HepG2 (cell line): ENCODE results near the gene GOLPH3. TPM values are rescaled to one million over a fixed set of nuclear protein-coding genes. Genes with fewer than 3 reads are reported as not detected.
"Not testable (repeated sequence)": the region's sequence is repeated elsewhere in the genome, so short reads cannot be mapped to it uniquely, and the experiment has no call there.

Experiments used
- ATAC-seq: fragments of 200-7000 bp; cut with Tn5 transposase; 3 replicates; pipeline ENCODE4 v1.9.1; 2020; ENCODE audit warnings: mild to moderate bottlenecking, moderate library complexity
- BruUV-seq: library from RNA; stranded (reverse); fragments of 400-500 nt; replicated peaks from 2 replicates; lab custom pipeline; 2021; lab: Mats Ljungman, UMichigan
- CTCF ChIA-PET: fragments of 300-600 bp; formaldehyde crosslinking; extraction: SDS; loops from one replicate; lab custom pipeline; 2021; ENCODE audit warnings: low total read pairs, inconsistent platforms, low intra/inter-chr PET ratio; lab: Yijun Ruan, JAX
- POLR2A ChIA-PET: fragments of 350-600 bp; sonication (Branson Sonifier 250); formaldehyde crosslinking; loops from one replicate; lab custom pipeline; 2020; ENCODE audit warnings: antibody characterized with exemption, inconsistent platforms; lab: Yijun Ruan, JAX
- DNase-seq: peaks from one replicate; pipeline ENCODE4 v3.0.0-alpha.2; 2015; ENCODE audit warnings: low spot score
- FAIRE-seq: peaks from 3 replicates; lab custom pipeline; 2011; peaks lifted over from hg19 to GRCh38; lab: Jason Lieb, UNC
- H2AFZ ChIP-seq: one replicate; pipeline ENCODE4 v1.6.1; 2011; ENCODE audit warnings: low read length, inconsistent platforms
- H3K27ac ChIP-seq: fragments of 300-600 bp; 3 replicates; pipeline ENCODE4 v1.8.0; 2011; ENCODE audit warnings: mixed run types, mild to moderate bottlenecking, mixed read lengths, low read length, inconsistent platforms; ENCODE audit not compliant: insufficient read depth; ENCODE audit errors: extremely low read length
- H3K27me3 ChIP-seq, 2 experiments: fragments of 200-600 bp in 1 of 2; 2 replicates in 1 of 2; 3 replicates in 1 of 2; pipeline versions ENCODE4 v1.6.0 to v1.8.0; 2011; ENCODE audit warnings: low read length in 2 of 2, mild to moderate bottlenecking in 2 of 2, moderate library complexity in 2 of 2, inconsistent platforms in 1 of 2; ENCODE audit not compliant: insufficient read depth in 2 of 2, control insufficient read depth in 1 of 2
- H3K36me3 ChIP-seq, 2 experiments: fragments of 200-600 bp in 1 of 2; replicated peaks in 1 of 2; 2 replicates in 1 of 2; 3 replicates in 1 of 2; pipeline versions ENCODE4 v1.5.1 to v1.8.0; 2011; ENCODE audit warnings: low read length in 2 of 2, inconsistent platforms in 1 of 2; ENCODE audit not compliant: insufficient read depth in 2 of 2, control insufficient read depth in 1 of 2
- H3K4me1 ChIP-seq: 2 replicates; pipeline ENCODE4 v1.5.1; 2012; ENCODE audit warnings: low read length, inconsistent platforms; ENCODE audit not compliant: insufficient read depth
- H3K4me2 ChIP-seq: 2 replicates; pipeline ENCODE4 v1.6.0; 2011; ENCODE audit warnings: low read depth, low read length, inconsistent platforms
- H3K4me3 ChIP-seq, 3 experiments: fragments of 200-600 bp in 1 of 3; sonication (generic), shearing (Covaris generic) in 1 of 3; replicated peaks in 1 of 3; 2 replicates each; pipeline ENCODE4 v1.5.1; 2011 to 2016; ENCODE audit warnings: low read length in 3 of 3, inconsistent platforms in 2 of 3, low read depth in 2 of 3, mild to moderate bottlenecking in 2 of 3, control low read depth in 1 of 3, mixed read lengths in 1 of 3; ENCODE audit not compliant: insufficient read depth in 1 of 3
- H3K79me2 ChIP-seq: one replicate; pipeline ENCODE4 v1.6.1; 2011; ENCODE audit warnings: low read length, inconsistent platforms; ENCODE audit not compliant: insufficient read depth
- H3K9ac ChIP-seq: 2 replicates; pipeline ENCODE4 v1.6.0; 2011; ENCODE audit warnings: mild to moderate bottlenecking, low read depth, low read length, inconsistent platforms; ENCODE audit not compliant: insufficient read depth
- H3K9me3 ChIP-seq: 2 replicates; pipeline ENCODE4 v1.5.1; 2012; ENCODE audit warnings: mild to moderate bottlenecking, low read length
- H4K20me1 ChIP-seq: 2 replicates; pipeline ENCODE4 v1.6.0; 2011; ENCODE audit warnings: inconsistent platforms, mild to moderate bottlenecking, low read length, moderate library complexity; ENCODE audit not compliant: insufficient read depth
- CEBPB ChIP-seq: IDR thresholded peaks from 2 replicates; pipeline ENCODE4 v1.6.1; 2011; ENCODE audit warnings: low read depth, low read length, improper control_type of control experiment, borderline replicate concordance
- CEBPG ChIP-seq: IDR thresholded peaks from 2 replicates; pipeline ENCODE4 v1.6.1; 2016
- FOXA1 ChIP-seq, 2 experiments: fragments of 450-650 bp in 1 of 2; sonication (generic) in 1 of 2; formaldehyde crosslinking in 1 of 2; IDR thresholded peaks; 2 replicates each; pipeline versions ENCODE4 v1.4.0 to v1.6.1; 2016 to 2020; ENCODE audit warnings: missing genetic modification reagents in 1 of 2
- GATAD2A ChIP-seq: IDR thresholded peaks from 2 replicates; pipeline ENCODE4 v1.6.1; 2016
- HNF4A ChIP-seq: sonication (generic); formaldehyde crosslinking; IDR thresholded peaks from 2 replicates; pipeline ENCODE4 v1.4.0; 2020; ENCODE audit warnings: missing genetic modification reagents
- HOXA3 ChIP-seq: sonication (generic); formaldehyde crosslinking; IDR thresholded peaks from 2 replicates; pipeline ENCODE4 v1.5.0; 2020; ENCODE audit warnings: missing genetic modification reagents
- SALL1 ChIP-seq: sonication (generic); formaldehyde crosslinking; IDR thresholded peaks from 2 replicates; pipeline ENCODE4 v1.8.0; 2022; ENCODE audit warnings: mild to moderate bottlenecking, missing genetic modification reagents
- SAP130 ChIP-seq: IDR thresholded peaks from 2 replicates; pipeline ENCODE4 v1.6.1; 2016; ENCODE audit warnings: low read depth
- ZHX1 ChIP-seq: sonication (generic); formaldehyde crosslinking; IDR thresholded peaks from 2 replicates; pipeline ENCODE4 v1.8.1; 2022; ENCODE audit warnings: low read depth, mild to moderate bottlenecking, missing genetic modification reagents
- ZMYM4 ChIP-seq: sonication (generic); formaldehyde crosslinking; IDR thresholded peaks from 2 replicates; pipeline ENCODE4 v1.8.1; 2023; ENCODE audit warnings: mild to moderate bottlenecking, missing genetic modification reagents
- ZNF441 ChIP-seq: sonication (generic); formaldehyde crosslinking; IDR thresholded peaks from 2 replicates; pipeline ENCODE4 v1.7.0; 2021; ENCODE audit warnings: missing genetic modification reagents, borderline replicate concordance
- WGBS: methylation state at CpG from one replicate; pipeline ENCODE4 v1.1.6; 2017; ENCODE audit warnings: low lambda C conversion rate; 5-methylcytosine and 5-hydroxymethylcytosine counted together
- in situ Hi-C: cut with HindIII; loops from 2 replicates; pipeline ENCODE4 v1.10.0; 2017; ENCODE audit warnings: low pct_unique_long_range_greater_than_20kb; ENCODE audit not compliant: extremely low pct_ligation_motif_present
- intact Hi-C: fragments of 100-400 bp; cut with micrococcal nuclease; formaldehyde crosslinking; loops from one replicate; pipeline ENCODE4 v1.10.0; 2022; ENCODE audit not compliant: unreplicated experiment
- polyA plus RNA-seq, 8 experiments: library from polyadenylated mRNA; depleted of rRNA in 3 of 8; stranded (reverse) in 7 of 8; unstranded in 1 of 8; fragments of >200 nt; fragmentation: Illumina TruSeq in 4 of 8; extraction: Trizol in 4 of 8; gene quantifications; 2 replicates each; pipeline versions ENCODE4 v1.2.1 to v1.2.3, GENCODE V29; 2011 to 2016; ENCODE audit warnings: low read depth in 4 of 8, missing spikeins in 1 of 8, mixed read lengths in 1 of 8; ENCODE audit not compliant: insufficient read depth in 1 of 8
- total RNA-seq, 5 experiments: library from RNA; depleted of rRNA; stranded (reverse); fragments of >200 nt; fragmentation: Illumina TruSeq; extraction: Trizol; gene quantifications; 2 replicates each; pipeline ENCODE4 v1.2.3, GENCODE V29; 2016; ENCODE audit warnings: low read depth in 1 of 5
- TF ChIP-seq, protein P1 (sequence below), 2 experiments: fragments of 450-650 bp in 1 of 2; sonication (generic) in 1 of 2; formaldehyde crosslinking; IDR thresholded peaks; 2 replicates each; pipeline versions ENCODE4 v1.5.0 to v1.8.0; 2020 to 2022; ENCODE audit warnings: mild to moderate bottlenecking in 1 of 2, missing genetic modification reagents in 1 of 2

The GOLPH3 gene
- total and polyA plus RNA-seq, 2 of the 13 experiments (the other 11 are each of a cell fraction or from before 2014, with no cell fraction given) = 59.5 to 84.5 TPM

DNA sequence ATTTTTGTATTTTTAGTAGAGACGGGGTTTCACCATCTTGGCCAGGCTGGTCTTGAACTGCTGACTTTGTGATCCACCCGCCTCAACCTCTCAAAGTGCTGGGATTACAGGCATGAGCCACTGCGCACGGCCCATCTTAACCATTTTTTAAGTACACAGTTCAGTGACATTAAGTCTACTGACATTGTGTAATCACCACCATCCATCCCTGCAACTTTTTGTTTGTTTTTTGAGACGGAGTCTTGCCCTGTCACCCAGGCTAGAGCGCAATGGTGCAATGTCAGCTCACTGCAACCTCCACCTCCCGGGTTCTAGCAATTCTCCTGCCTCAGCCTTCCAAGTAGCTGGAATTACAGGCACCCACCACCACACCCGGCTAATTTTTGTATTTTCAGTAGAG is 55.2 kb downstream of the GOLPH3 start:
- H2AFZ ChIP-seq; H3K27ac ChIP-seq; H4K20me1 ChIP-seq; intact Hi-C loops; H3K9me3 ChIP-seq; in situ Hi-C loops; H3K4me3 ChIP-seq; POLR2A ChIA-PET; H3K4me1 ChIP-seq; H3K27me3 ChIP-seq; CTCF ChIA-PET; H3K4me2 ChIP-seq; FAIRE-seq; BruUV-seq; H3K9ac ChIP-seq; H3K79me2 ChIP-seq; TF ChIP-seq FOXA1 (IDR thresholded peaks at IDR 0.05): not testable (repeated sequence)
- peaks cover 15 to 47% of the 10 kb centered on the region in 2 experiments for H3K36me3 ChIP-seq
- peak; percentile 43 for DNase-seq
- 82% methylated on average over 8 of the region's 8 CpGs for WGBS
- ATAC-seq = peak; percentile 22; the same call in 1 of the 3 replicates
- TF ChIP-seq GATAD2A (CRISPR knock-in tag) (peak; percentile 40; the same call in 1 of the 2 replicates), CEBPB (peak; percentile 78), SALL1 (CRISPR knock-in tag) (peak; percentile 29; the same call in 1 of the 2 replicates), ZNF441 (peak; percentile 97), HNF4A (CRISPR knock-in tag) (peak; percentile 16; the same call in 1 of the 2 replicates), ZHX1 (0 out of 2 replicates have a peak, but pooled peaks have one; percentile 38), FOXA1 (CRISPR knock-in tag; IDR thresholded peaks at IDR 0.05) (0 out of 2 replicates have a peak, but pooled peaks have one; percentile 48), ZMYM4 (CRISPR knock-in tag) (peak; percentile 48; the same call in 1 of the 2 replicates), HOXA3 (peak; percentile 45), CEBPG (CRISPR knock-in tag) (peak; percentile 65), SAP130 (CRISPR knock-in tag) (0 out of 2 replicates have a peak, but pooled peaks have one; percentile 14)
- TF ChIP-seq, protein P1, sequence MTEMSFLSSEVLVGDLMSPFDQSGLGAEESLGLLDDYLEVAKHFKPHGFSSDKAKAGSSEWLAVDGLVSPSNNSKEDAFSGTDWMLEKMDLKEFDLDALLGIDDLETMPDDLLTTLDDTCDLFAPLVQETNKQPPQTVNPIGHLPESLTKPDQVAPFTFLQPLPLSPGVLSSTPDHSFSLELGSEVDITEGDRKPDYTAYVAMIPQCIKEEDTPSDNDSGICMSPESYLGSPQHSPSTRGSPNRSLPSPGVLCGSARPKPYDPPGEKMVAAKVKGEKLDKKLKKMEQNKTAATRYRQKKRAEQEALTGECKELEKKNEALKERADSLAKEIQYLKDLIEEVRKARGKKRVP (CRISPR knock-in tag; IDR thresholded peaks at IDR 0.05) = 0 out of 4 replicates have a peak, but pooled peaks of 1 of the 2 experiments have one; percentile 31
